ENCODE data around the gene CCDC70. TPM values are rescaled to one million over a fixed set of nuclear protein-coding genes. Genes with fewer than 3 reads are reported as not detected.

The CCDC70 gene
- total RNA-seq (2022; extraction: Qiagen RNA extraction): not detected in 5 replicates

DNA sequence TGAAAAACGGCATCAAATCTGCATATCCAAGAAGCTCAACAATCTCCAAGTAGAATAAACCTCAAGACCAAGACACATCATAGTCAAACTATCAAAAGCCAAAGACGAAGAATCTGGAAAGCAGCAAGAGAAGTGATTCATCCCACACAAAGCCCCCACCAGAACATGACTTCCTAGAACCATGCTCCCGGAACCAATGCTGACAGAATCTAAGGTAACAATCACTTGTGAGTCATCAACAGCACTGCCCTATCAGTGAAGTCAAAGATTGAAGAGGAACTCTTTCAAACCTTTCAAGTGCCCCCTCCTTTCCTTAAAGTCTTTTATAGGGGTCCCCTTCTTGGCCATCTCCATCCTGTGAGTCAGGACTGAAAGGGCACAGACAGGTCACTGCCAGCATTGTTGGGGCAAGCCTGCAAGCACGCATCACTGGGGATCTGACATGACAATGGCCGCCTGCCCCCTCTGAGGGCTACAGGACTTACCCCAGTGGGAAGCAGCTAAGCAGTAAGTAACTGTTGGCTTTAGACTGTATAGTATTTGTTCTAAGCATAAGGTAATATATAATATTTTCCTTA, at the start of gene CCDC70:
Gene CCDC70, plus strand, starts transcription at position 247 of the 578 bp plus-strand sequence. CDS start 3,443 bp downstream, outside the sequence.

GRCh38 chr13:51844862-51845573, 16.8 kb upstream of the CCDC70 start, which contains the start of gene TMEM272:
TMEM272 (minus strand) TSS chr13:51845177; CDS start chr13:51838530, 6,647 bp downstream.

Other genes starting within 250 kb of the CCDC70 start
- gene DHRS12, start 57.8 kb upstream of the CCDC70 start, total RNA-seq (2022; extraction: Qiagen RNA extraction): 3.7 to 6.5 TPM (median 5.6 TPM) in 5 replicates
- not detected in 5 replicates for gene TMEM272, start 16.8 kb upstream of the CCDC70 start, total RNA-seq (2022; extraction: Qiagen RNA extraction)
- gene ATP7B, start 149.5 kb downstream of the CCDC70 start, total RNA-seq (2022; extraction: Qiagen RNA extraction): 1.8 to 3.0 TPM (median 2.6 TPM) in 5 replicates
- gene ALG11, start 150.4 kb downstream of the CCDC70 start, total RNA-seq (2022; extraction: Qiagen RNA extraction): 5.0 to 14.1 TPM (median 7.3 TPM) in 5 replicates
- 5.3 to 9.3 TPM (median 6.6 TPM) in 5 replicates for gene UTP14C, start 162.7 kb downstream of the CCDC70 start, total RNA-seq (2022; extraction: Qiagen RNA extraction)

Measured in A549 treated with Hydrocortisone at 1 μM for 4 hours (cell line).